ENCODE data around the gene CDKN2C. TPM values are rescaled to one million over a fixed set of nuclear protein-coding genes. Genes with fewer than 3 reads are reported as not detected.

CDKN2C gene
- total and polyA plus RNA-seq, 2 donors (not counting 1 experiment from before 2014, with no cell fraction given), result 24.4 to 31.5 TPM

DNA sequence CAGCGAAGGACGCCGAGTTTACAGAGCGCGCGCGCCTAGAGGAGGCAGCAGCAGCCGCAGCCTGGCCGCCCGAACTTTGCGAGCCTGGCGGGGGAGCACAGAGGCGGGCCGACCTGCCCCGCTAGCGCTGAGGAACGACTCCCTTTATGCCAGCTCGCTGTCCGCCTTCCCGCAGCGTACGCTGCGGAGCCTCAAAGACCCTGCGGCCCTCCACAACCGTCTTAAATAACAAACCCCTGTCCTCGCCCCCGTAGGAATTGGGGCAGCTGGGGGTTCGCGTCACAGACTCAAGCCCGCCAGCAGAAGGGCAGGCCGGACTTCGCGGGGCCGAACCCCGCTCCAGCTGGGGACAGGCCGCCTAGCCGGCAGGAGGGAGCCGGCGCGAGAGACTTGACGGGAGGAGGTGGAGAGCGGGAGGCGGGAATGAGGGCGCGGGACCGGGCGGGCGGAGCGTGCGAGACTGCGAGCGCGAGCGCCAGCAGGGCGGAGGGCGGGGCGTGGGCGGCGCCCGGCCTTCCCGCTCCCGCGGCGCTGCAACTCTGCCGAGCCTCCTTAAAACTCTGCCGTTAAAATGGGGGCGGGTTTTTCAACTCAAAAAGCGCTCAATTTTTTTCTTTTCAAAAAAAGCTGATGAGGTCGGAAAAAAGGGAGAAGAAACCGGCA, 1.8 kb upstream of the CDKN2C start:
- Histone ChIP-seq H3K4me1 (ENCODE audit: control insufficient read depth, extremely low read depth, insufficient read depth, low read length) (no peaks in the 10 kb centered on the region), H3K9ac (ENCODE audit: insufficient read depth, low read length) (peak overlapping the region; percentile 84), H3K9me3 (ENCODE audit: control insufficient read depth, insufficient read depth, low read depth, low read length) (no peaks in the 10 kb centered on the region), H2AFZ (ENCODE audit: low read length) (peak overlapping the region; percentile 74), H3K27ac (ENCODE audit: insufficient read depth, low read length) (peak overlapping the region; percentile 90), H3K4me3 (replicated peaks in 1 of 4; ENCODE audit: control extremely low read depth in 1 of 4, insufficient read depth in 1 of 4, low read depth in 3 of 4, low read length in 4 of 4) (peak overlapping the region; percentile 83 to 98 (median 91)), H3K79me2 (ENCODE audit: control insufficient read depth, insufficient read depth, low read length) (peaks cover 46% of the 10 kb centered on the region), H3K36me3 (ENCODE audit: control insufficient read depth, insufficient read depth, low read length) (no peaks in the 10 kb centered on the region), H3K27me3 (ENCODE audit: control insufficient read depth, insufficient read depth, low read length) (no peaks in the 10 kb centered on the region), H4K20me1 (ENCODE audit: control insufficient read depth, extremely low read depth, insufficient read depth, low read length) (no peaks in the 10 kb centered on the region), H3K4me2 (ENCODE audit: extremely low read depth, insufficient read depth, low read length) (peak overlapping the region; percentile 74)
- DNase-seq (ENCODE audit: low read depth in 2 of 2), result peak; percentile 90 to 92
- TF ChIP-seq, protein P1, sequence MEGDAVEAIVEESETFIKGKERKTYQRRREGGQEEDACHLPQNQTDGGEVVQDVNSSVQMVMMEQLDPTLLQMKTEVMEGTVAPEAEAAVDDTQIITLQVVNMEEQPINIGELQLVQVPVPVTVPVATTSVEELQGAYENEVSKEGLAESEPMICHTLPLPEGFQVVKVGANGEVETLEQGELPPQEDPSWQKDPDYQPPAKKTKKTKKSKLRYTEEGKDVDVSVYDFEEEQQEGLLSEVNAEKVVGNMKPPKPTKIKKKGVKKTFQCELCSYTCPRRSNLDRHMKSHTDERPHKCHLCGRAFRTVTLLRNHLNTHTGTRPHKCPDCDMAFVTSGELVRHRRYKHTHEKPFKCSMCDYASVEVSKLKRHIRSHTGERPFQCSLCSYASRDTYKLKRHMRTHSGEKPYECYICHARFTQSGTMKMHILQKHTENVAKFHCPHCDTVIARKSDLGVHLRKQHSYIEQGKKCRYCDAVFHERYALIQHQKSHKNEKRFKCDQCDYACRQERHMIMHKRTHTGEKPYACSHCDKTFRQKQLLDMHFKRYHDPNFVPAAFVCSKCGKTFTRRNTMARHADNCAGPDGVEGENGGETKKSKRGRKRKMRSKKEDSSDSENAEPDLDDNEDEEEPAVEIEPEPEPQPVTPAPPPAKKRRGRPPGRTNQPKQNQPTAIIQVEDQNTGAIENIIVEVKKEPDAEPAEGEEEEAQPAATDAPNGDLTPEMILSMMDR (conservative IDR thresholded peaks at IDR 0.05 in 1 of 2, IDR thresholded peaks at IDR 0.05 in 1 of 2; ENCODE audit: low read depth in 1 of 2, low read length in 2 of 2), result peak; percentile 27 to 36
- no peak for TF ChIP-seq EZH2 (IDR thresholded peaks at IDR 0.05; ENCODE audit: low read length, missing control alignments)

DNA sequence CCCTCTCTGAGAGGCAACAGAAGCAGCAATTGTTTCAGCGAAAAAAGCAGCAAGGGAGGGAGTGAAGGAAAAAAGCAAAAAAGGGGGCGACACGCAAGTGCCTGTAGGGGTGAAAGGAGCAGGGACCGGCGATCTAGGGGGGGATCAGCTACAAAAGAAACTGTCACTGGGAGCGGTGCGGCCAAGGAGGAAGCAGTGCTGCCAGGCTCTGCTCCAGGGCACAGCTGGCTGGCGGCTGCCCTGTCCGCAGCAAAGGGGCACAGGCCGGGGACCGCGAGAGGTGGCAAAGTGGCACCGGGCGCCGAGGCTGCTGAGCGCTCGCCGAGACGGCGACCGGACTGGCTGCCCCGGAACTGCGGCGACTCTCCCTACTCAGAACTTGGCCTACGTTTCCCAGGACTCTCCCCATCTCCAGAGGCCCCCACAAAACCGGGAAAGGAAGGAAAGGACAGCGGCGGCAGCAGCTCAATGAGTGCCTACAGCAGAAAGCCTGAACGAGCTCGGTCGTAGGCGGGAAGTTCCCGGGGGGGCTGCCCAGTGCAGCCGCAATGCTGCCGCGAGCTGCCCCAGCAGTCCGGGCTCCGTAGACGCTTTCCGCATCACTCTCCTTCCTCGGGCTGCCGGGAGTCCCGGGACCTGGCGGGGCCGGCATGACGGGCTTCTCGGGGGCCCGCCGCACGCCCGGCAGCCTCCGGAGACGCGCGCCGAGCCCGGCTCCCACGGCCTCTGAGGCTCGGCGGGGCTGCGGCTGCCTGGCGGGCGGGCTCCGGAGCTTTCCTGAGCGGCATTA, 1.0 kb upstream of the CDKN2C start:
- Histone ChIP-seq H2AFZ (ENCODE audit: low read length) (peak overlapping the region; percentile 74), H3K9ac (ENCODE audit: insufficient read depth, low read length) (peak overlapping the region; percentile 83), H3K27ac (ENCODE audit: insufficient read depth, low read length) (peak overlapping the region; percentile 90), H3K9me3 (ENCODE audit: control insufficient read depth, insufficient read depth, low read depth, low read length) (no peaks in the 10 kb centered on the region), H3K4me1 (ENCODE audit: control insufficient read depth, extremely low read depth, insufficient read depth, low read length) (no peaks in the 10 kb centered on the region), H3K27me3 (ENCODE audit: control insufficient read depth, insufficient read depth, low read length) (no peaks in the 10 kb centered on the region), H3K79me2 (ENCODE audit: control insufficient read depth, insufficient read depth, low read length) (peaks cover 53% of the 10 kb centered on the region), H3K36me3 (ENCODE audit: control insufficient read depth, insufficient read depth, low read length) (no peaks in the 10 kb centered on the region), H4K20me1 (ENCODE audit: control insufficient read depth, extremely low read depth, insufficient read depth, low read length) (no peaks in the 10 kb centered on the region), H3K4me2 (ENCODE audit: extremely low read depth, insufficient read depth, low read length) (peak overlapping the region; percentile 74), H3K4me3 (replicated peaks in 1 of 4; ENCODE audit: control extremely low read depth in 1 of 4, insufficient read depth in 1 of 4, low read depth in 3 of 4, low read length in 4 of 4) (peak overlapping the region; percentile 83 to 98 (median 91))
- no peak for TF ChIP-seq EZH2 (IDR thresholded peaks at IDR 0.05; ENCODE audit: low read length, missing control alignments)
- TF ChIP-seq, protein P1 (conservative IDR thresholded peaks at IDR 0.05 in 1 of 2, IDR thresholded peaks at IDR 0.05 in 1 of 2; ENCODE audit: low read depth in 1 of 2, low read length in 2 of 2), result no peak
- peak; percentile 17 to 45 for DNase-seq (ENCODE audit: low read depth in 2 of 2)

DNA sequence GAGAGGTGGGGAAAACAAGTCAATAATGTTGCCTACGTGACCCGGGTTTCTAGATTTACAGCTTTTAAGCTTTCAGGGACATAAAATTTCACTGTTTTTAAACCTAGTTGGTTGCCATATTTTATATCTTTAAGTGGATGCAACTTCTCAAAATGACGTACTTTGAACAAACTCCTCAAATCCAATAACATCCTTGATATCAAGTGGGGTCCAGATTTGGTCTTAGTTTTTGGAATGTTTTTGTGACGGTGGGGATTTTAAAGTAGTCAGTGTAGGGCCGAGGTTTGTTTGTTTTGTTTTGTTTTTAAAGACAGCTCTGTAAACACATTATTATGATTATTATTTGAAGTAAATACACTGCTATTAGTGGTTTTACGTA, 453 bp downstream of the CDKN2C start:
- peak overlapping the region; percentile 83 to 98 (median 91) for H3K4me3 ChIP-seq (replicated peaks in 1 of 4; ENCODE audit: control extremely low read depth in 1 of 4, insufficient read depth in 1 of 4, low read depth in 3 of 4, low read length in 4 of 4)
- H2AFZ ChIP-seq (ENCODE audit: low read length), result peak overlapping the region; percentile 7
- H3K9ac ChIP-seq (ENCODE audit: insufficient read depth, low read length), result peak overlapping the region; percentile 45
- H3K4me1 ChIP-seq (ENCODE audit: control insufficient read depth, extremely low read depth, insufficient read depth, low read length), result no peaks in the 10 kb centered on the region
- no peaks in the 10 kb centered on the region for H3K9me3 ChIP-seq (ENCODE audit: control insufficient read depth, insufficient read depth, low read depth, low read length)
- TF ChIP-seq, protein P1 (conservative IDR thresholded peaks at IDR 0.05 in 1 of 2, IDR thresholded peaks at IDR 0.05 in 1 of 2; ENCODE audit: low read depth in 1 of 2, low read length in 2 of 2), result no peak
- no peak for TF ChIP-seq EZH2 (IDR thresholded peaks at IDR 0.05; ENCODE audit: low read length, missing control alignments)
- no peak for DNase-seq (ENCODE audit: low read depth in 2 of 2)
- H3K4me2 ChIP-seq (ENCODE audit: extremely low read depth, insufficient read depth, low read length), result peak overlapping the region; percentile 44
- H3K27ac ChIP-seq (ENCODE audit: insufficient read depth, low read length), result peak overlapping the region; percentile 90
- no peaks in the 10 kb centered on the region for H3K27me3 ChIP-seq (ENCODE audit: control insufficient read depth, insufficient read depth, low read length)
- no peaks in the 10 kb centered on the region for H4K20me1 ChIP-seq (ENCODE audit: control insufficient read depth, extremely low read depth, insufficient read depth, low read length)
- peaks cover 60% of the 10 kb centered on the region for H3K79me2 ChIP-seq (ENCODE audit: control insufficient read depth, insufficient read depth, low read length)
- H3K36me3 ChIP-seq (ENCODE audit: control insufficient read depth, insufficient read depth, low read length), result no peaks in the 10 kb centered on the region
